ENCODE data around the gene TMEM125. TPM values are rescaled to one million over a fixed set of nuclear protein-coding genes. Genes with fewer than 3 reads are reported as not detected.

The TMEM125 gene
- total RNA-seq, 1 experiment from 2014 or later, result not detected

DNA sequence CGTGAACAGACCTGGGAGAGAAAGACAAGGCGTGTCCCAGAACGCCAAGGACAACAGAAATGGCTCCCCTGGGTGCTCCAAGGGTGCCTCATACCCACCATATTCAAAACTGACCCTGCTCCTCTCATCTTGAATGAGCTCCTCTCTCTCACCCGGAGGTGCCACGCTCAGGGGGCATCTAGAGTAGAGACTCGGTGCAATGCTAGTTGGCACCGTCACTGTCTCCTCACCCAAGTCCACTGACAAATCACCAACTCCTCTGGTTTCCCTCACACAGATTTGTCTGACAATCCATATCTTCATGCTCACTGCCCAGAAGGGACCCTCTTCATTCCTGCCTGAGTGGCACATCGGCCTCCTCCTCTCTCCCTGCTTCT, 5.0 kb downstream of the TMEM125 start:
- Histone ChIP-seq H3K27me3 (ENCODE audit: control insufficient read depth, insufficient read depth, low read length) (no peaks in the 10 kb centered on the region), H3K36me3 (ENCODE audit: control insufficient read depth, insufficient read depth, low read length) (no peaks in the 10 kb centered on the region), H3K4me1 (ENCODE audit: control insufficient read depth, insufficient read depth, low read length) (no peaks in the 10 kb centered on the region), H3K27ac (ENCODE audit: low read length) (no peak overlapping the region), H3K9me3 (ENCODE audit: control insufficient read depth, insufficient read depth, low read depth, low read length) (no peaks in the 10 kb centered on the region), H3K4me3 (ENCODE audit: low read depth in 2 of 2, low read length in 2 of 2) (no peak overlapping the region)
- no peak for ATAC-seq
- POLR2A ChIA-PET, result no interaction called here
- in situ Hi-C loops (cut with HindIII; ENCODE audit: low pct_unique_long_range_greater_than_20kb, low sequenced_read_pairs) (no loop called here), intact Hi-C loops (cut with micrococcal nuclease; ENCODE audit: unreplicated experiment) (no loop called here)
- CTCF ChIA-PET, result no interaction called here
- BruUV-seq (replicated peaks), result no TSS peak
- DNase-seq (ENCODE audit: low read depth, low spot score), result no peak
- no peak for TF ChIP-seq TCF7L2 (IDR thresholded peaks at IDR 0.05; ENCODE audit: low read depth, low read length)
- TF ChIP-seq POLR2AphosphoS5 (IDR thresholded peaks at IDR 0.05; ENCODE audit: low read depth, low read length), result no peak

DNA sequence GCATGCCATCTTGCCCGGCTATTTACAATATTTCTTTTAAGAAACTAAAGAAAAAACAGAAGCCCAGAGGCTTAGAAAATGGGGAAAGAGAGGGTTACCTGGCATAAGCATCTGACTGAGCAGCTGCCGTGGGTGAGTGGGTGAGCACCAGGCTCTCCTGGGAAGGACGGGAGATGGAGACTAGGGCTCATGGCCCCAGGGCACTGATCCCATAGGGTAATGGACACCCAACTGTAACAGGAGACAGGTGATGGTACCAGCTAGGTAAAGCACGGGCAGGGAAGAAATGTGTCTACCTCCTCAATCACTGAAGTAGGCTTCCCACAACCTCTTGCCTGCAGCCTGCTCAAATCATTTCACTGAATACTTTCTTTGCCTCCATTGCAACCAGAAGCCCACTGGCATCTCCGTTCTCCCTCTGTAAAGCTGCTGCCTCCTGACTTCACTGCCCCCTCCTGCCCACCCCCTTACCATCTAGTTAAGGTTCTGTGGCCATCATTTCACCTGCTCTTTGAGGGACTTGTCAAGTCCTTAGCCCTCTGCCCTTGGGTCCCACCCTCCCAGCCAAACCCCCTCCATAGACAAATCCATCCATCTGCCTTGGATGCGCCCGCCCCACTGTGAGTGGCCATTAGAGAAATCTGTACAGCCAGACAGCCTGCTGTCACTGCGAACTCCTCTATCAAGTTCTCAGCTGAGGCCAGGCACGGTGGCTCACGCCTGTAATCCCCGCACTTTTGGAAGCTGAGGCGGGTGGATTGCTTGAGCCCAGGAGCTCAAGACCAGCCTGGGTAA, 6.2 kb downstream of the TMEM125 start:
- no peaks in the 10 kb centered on the region for H3K4me1 ChIP-seq (ENCODE audit: control insufficient read depth, insufficient read depth, low read length)
- TF ChIP-seq, protein P1, sequence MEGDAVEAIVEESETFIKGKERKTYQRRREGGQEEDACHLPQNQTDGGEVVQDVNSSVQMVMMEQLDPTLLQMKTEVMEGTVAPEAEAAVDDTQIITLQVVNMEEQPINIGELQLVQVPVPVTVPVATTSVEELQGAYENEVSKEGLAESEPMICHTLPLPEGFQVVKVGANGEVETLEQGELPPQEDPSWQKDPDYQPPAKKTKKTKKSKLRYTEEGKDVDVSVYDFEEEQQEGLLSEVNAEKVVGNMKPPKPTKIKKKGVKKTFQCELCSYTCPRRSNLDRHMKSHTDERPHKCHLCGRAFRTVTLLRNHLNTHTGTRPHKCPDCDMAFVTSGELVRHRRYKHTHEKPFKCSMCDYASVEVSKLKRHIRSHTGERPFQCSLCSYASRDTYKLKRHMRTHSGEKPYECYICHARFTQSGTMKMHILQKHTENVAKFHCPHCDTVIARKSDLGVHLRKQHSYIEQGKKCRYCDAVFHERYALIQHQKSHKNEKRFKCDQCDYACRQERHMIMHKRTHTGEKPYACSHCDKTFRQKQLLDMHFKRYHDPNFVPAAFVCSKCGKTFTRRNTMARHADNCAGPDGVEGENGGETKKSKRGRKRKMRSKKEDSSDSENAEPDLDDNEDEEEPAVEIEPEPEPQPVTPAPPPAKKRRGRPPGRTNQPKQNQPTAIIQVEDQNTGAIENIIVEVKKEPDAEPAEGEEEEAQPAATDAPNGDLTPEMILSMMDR (IDR thresholded peaks at IDR 0.05), result no peak
- TF ChIP-seq SIN3A (IDR thresholded peaks at IDR 0.05; ENCODE audit: borderline replicate concordance, insufficient read depth, low read depth, low read length), result no peak
- no peaks in the 10 kb centered on the region for H3K27me3 ChIP-seq (ENCODE audit: control insufficient read depth, insufficient read depth, low read length)
- ATAC-seq, result no peak
- no peak for DNase-seq (ENCODE audit: low read depth, low spot score)
- no TSS peak for BruUV-seq (replicated peaks)
- in situ Hi-C loops (cut with HindIII; ENCODE audit: low pct_unique_long_range_greater_than_20kb, low sequenced_read_pairs) (no loop called here), intact Hi-C loops (cut with micrococcal nuclease; ENCODE audit: unreplicated experiment) (no loop called here)
- no peak overlapping the region for H3K27ac ChIP-seq (ENCODE audit: low read length)
- H3K4me3 ChIP-seq (ENCODE audit: low read depth in 2 of 2, low read length in 2 of 2), result no peak overlapping the region
- H3K9me3 ChIP-seq (ENCODE audit: control insufficient read depth, insufficient read depth, low read depth, low read length), result no peaks in the 10 kb centered on the region
- CTCF ChIA-PET, result interaction anchor here (0.5 kb wide), 1 partner anchor 9 kb away, joined by 4 read pairs; no protein-coding TSS in a partner anchor
- no peaks in the 10 kb centered on the region for H3K36me3 ChIP-seq (ENCODE audit: control insufficient read depth, insufficient read depth, low read length)
- POLR2A ChIA-PET, result no interaction called here

GRCh38 chr1:43276673-43277072, 6.9 kb downstream of the TMEM125 start:
- POLR2A ChIA-PET, result no interaction called here

DNA sequence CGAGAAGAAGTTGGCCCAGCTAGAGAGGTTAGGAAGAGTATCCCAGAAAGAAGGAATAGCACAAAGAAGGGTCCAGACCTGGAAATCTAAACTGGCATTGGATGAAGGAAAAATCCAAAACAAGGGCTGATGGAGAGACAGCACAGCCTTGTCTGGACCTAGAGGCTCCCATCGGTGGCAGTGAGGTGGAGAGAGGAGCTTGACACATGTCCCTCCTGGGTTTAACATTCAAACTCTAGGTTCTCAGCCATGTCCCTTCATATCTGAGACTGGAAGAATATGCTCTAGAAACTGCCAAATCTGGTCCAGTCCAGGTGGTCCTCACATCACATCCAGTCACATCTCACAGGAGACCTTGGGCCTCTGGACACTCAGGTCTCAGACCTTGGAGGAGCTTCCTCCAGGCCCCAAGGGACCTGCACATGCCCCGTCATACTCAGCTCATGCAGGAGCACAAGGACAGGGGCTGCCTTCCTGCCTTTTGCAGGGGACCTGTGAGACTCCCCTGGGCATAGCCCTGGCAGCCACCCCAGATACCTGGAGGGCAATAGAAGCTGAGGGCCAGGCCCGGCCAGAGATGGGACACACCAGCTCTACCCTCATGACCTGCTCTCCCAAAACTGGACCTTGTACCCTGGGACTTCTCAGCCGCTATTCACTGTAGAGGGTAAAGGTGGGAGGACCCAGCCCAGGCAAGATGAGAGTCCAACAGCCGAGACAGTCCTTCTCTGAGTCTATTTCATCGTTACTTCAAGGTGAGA, 7.5 kb downstream of the TMEM125 start:
- no peaks in the 10 kb centered on the region for H3K36me3 ChIP-seq (ENCODE audit: control insufficient read depth, insufficient read depth, low read length)
- no peak for DNase-seq (ENCODE audit: low read depth, low spot score)
- H3K4me3 ChIP-seq (ENCODE audit: low read depth in 2 of 2, low read length in 2 of 2), result no peak overlapping the region
- H3K9me3 ChIP-seq (ENCODE audit: control insufficient read depth, insufficient read depth, low read depth, low read length), result no peaks in the 10 kb centered on the region
- ChIA-PET CTCF (no interaction called here), POLR2A (no interaction called here)
- H3K27ac ChIP-seq (ENCODE audit: low read length), result no peak overlapping the region
- H3K4me1 ChIP-seq (ENCODE audit: control insufficient read depth, insufficient read depth, low read length), result no peaks in the 10 kb centered on the region
- TF ChIP-seq SIN3A (IDR thresholded peaks at IDR 0.05; ENCODE audit: borderline replicate concordance, insufficient read depth, low read depth, low read length) (no peak), TCF7L2 (IDR thresholded peaks at IDR 0.05; ENCODE audit: low read depth, low read length) (no peak), POLR2AphosphoS5 (IDR thresholded peaks at IDR 0.05; ENCODE audit: low read depth, low read length) (no peak)
- TF ChIP-seq, protein P1 (IDR thresholded peaks at IDR 0.05), result no peak
- TF ChIP-seq, protein P2, sequence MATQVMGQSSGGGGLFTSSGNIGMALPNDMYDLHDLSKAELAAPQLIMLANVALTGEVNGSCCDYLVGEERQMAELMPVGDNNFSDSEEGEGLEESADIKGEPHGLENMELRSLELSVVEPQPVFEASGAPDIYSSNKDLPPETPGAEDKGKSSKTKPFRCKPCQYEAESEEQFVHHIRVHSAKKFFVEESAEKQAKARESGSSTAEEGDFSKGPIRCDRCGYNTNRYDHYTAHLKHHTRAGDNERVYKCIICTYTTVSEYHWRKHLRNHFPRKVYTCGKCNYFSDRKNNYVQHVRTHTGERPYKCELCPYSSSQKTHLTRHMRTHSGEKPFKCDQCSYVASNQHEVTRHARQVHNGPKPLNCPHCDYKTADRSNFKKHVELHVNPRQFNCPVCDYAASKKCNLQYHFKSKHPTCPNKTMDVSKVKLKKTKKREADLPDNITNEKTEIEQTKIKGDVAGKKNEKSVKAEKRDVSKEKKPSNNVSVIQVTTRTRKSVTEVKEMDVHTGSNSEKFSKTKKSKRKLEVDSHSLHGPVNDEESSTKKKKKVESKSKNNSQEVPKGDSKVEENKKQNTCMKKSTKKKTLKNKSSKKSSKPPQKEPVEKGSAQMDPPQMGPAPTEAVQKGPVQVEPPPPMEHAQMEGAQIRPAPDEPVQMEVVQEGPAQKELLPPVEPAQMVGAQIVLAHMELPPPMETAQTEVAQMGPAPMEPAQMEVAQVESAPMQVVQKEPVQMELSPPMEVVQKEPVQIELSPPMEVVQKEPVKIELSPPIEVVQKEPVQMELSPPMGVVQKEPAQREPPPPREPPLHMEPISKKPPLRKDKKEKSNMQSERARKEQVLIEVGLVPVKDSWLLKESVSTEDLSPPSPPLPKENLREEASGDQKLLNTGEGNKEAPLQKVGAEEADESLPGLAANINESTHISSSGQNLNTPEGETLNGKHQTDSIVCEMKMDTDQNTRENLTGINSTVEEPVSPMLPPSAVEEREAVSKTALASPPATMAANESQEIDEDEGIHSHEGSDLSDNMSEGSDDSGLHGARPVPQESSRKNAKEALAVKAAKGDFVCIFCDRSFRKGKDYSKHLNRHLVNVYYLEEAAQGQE (IDR thresholded peaks at IDR 0.05; ENCODE audit: insufficient read depth in 1 of 2, low read depth in 2 of 2, low read length in 1 of 2), result no peak
- in situ Hi-C loops (cut with HindIII; ENCODE audit: low pct_unique_long_range_greater_than_20kb, low sequenced_read_pairs) (no loop called here), intact Hi-C loops (cut with micrococcal nuclease; ENCODE audit: unreplicated experiment) (no loop called here)
- no TSS peak for BruUV-seq (replicated peaks)
- ATAC-seq, result no peak
- no peaks in the 10 kb centered on the region for H3K27me3 ChIP-seq (ENCODE audit: control insufficient read depth, insufficient read depth, low read length)

More at GRCh38 chr1:43276673-43277072, 6.9 kb downstream of the TMEM125 start:
- H3K4me3 ChIP-seq (ENCODE audit: low read depth in 2 of 2, low read length in 2 of 2), result no peak overlapping the region
- no peak for ATAC-seq
- CTCF ChIA-PET, result no interaction called here
- no peak for TF ChIP-seq TCF7L2 (IDR thresholded peaks at IDR 0.05; ENCODE audit: low read depth, low read length)
- intact Hi-C loops (cut with micrococcal nuclease; ENCODE audit: unreplicated experiment) (no loop called here), in situ Hi-C loops (cut with HindIII; ENCODE audit: low pct_unique_long_range_greater_than_20kb, low sequenced_read_pairs) (no loop called here)
- no TSS peak for BruUV-seq (replicated peaks)
- H3K9me3 ChIP-seq (ENCODE audit: control insufficient read depth, insufficient read depth, low read depth, low read length), result no peaks in the 10 kb centered on the region
- no peak overlapping the region for H3K27ac ChIP-seq (ENCODE audit: low read length)
- no peak for DNase-seq (ENCODE audit: low read depth, low spot score)
- H3K36me3 ChIP-seq (ENCODE audit: control insufficient read depth, insufficient read depth, low read length), result no peaks in the 10 kb centered on the region
- H3K4me1 ChIP-seq (ENCODE audit: control insufficient read depth, insufficient read depth, low read length), result no peaks in the 10 kb centered on the region
- H3K27me3 ChIP-seq (ENCODE audit: control insufficient read depth, insufficient read depth, low read length), result no peaks in the 10 kb centered on the region
